AG10803 (cell line): ENCODE results near the gene RERE.

ENCODE experiments used
- DNase-seq: peaks from one replicate; pipeline ENCODE4 v3.0.0; 2010; ENCODE audit warnings: low read depth
- H3K4me3 ChIP-seq: 2 replicates; pipeline ENCODE4 v1.5.1; 2011; ENCODE audit warnings: mild to moderate bottlenecking, low read length, control low read depth
- CTCF ChIP-seq: conservative IDR thresholded peaks from 2 replicates; pipeline ENCODE4 v1.5.1; 2011; ENCODE audit warnings: mild to moderate bottlenecking, low read length, control low read depth, inconsistent platforms

RERE gene

GRCh38 chr1:8424539-8425116 lies 392.8 kb downstream of the RERE start:
- no peak for DNase-seq
- no peak for TF ChIP-seq CTCF
- peak overlapping the region; percentile 83 for H3K4me3 ChIP-seq

GRCh38 chr1:8423692-8424538 lies 393.5 kb downstream of the RERE start:
- peak; percentile 46 for DNase-seq
- H3K4me3 ChIP-seq = peak overlapping the region; percentile 83
- no peak for TF ChIP-seq CTCF

- no peak for DNase-seq
- H3K4me3 ChIP-seq = peak overlapping the region; percentile 83
- TF ChIP-seq CTCF = no peak
These were observed 394.2 kb downstream of the RERE start for GRCh38 chr1:8423269-8423691.

- peak; percentile 17; the same call in 1 of the 2 replicates for TF ChIP-seq CTCF
- peak; percentile 42 for DNase-seq
- peak overlapping the region; percentile 83 for H3K4me3 ChIP-seq
These were observed 394.8 kb downstream of the RERE start for GRCh38 chr1:8422510-8423268.

DNA sequence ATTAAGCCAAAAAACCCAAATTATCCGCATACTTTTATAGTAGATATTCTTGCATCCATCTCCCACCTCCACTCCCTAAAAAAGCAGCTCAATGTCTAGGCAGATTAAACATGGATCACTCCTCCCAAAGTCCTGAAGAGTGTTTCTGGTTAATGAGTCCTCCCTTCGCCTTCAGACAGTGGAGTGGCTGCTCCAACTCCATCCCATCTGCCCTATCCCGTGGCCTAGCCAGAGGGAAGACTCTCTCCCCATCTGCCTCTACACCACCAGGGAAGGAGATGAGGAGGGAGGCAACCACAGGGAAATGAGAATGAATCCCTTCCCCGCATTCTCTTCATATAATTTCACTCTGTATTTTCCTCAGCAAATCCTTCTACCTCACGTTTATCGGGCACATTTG lies 395.7 kb downstream of the RERE start:
- no peak for DNase-seq
- TF ChIP-seq CTCF = 0 out of 2 replicates have a peak, but pooled peaks have one; percentile 2
- H3K4me3 ChIP-seq = peak overlapping the region; percentile 83

GRCh38 chr1:8420318-8420717 lies 397.1 kb downstream of the RERE start:
- no peak for DNase-seq
- TF ChIP-seq CTCF = no peak
- H3K4me3 ChIP-seq = peak overlapping the region; percentile 83
